ENCODE data around the gene SPHK1. TPM values are rescaled to one million over a fixed set of nuclear protein-coding genes. Genes with fewer than 3 reads are reported as not detected.
A peak's percentile ranks its signal among the peaks of the same experiment; 100 is the strongest.

SPHK1 gene
- polyA plus RNA-seq, 1 donor from 2014 or later, result not detected

DNA sequence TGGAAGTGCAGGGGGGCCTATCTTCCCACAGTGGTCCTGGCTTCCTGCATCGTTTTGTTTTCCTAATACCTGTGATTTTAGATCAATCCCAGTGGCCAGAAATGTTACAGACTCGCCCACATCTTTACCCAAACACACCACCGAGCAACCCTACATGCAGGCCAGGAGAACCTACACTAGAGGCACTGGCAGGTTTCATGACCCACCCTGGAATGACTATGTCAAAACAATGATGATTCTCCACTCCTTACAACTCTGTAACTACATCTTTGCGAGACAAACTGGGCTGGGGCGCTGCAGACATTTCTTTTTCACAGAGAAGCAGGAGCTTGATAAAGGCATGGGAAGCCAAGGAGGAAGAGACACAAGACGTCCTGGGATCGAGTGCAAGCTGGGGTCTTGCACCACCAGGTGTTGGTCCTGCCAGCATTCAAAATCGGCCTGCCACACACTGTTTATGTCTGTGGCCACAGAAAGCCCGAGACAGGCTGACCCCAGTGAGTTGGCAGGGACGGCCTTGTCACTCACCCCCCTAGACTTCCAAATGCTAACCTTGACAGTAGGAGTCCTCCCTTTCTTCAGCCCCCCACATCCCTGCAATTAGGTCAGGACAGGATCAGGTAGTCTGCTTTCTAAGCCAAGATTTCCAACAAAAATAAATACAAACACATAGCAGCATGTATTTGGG lies 36.1 kb downstream of the SPHK1 start:
- peaks cover 11% of the 10 kb centered on the region for H3K36me3 Mint-ChIP-seq
- H3K27ac Mint-ChIP-seq, result peak overlapping the region in 1 of 3 donors; percentile 6
- no peaks in the 10 kb centered on the region for H3K9me3 Mint-ChIP-seq
- H3K4me3 Mint-ChIP-seq, result peak overlapping the region in 3 of 4 donors; percentile 41 to 83 (median 81)
- peaks cover 29 to 37% (median 36%) of the 10 kb centered on the region in 3 donors for H3K4me1 Mint-ChIP-seq
- H3K27me3 Mint-ChIP-seq, result no peaks in the 10 kb centered on the region

DNA sequence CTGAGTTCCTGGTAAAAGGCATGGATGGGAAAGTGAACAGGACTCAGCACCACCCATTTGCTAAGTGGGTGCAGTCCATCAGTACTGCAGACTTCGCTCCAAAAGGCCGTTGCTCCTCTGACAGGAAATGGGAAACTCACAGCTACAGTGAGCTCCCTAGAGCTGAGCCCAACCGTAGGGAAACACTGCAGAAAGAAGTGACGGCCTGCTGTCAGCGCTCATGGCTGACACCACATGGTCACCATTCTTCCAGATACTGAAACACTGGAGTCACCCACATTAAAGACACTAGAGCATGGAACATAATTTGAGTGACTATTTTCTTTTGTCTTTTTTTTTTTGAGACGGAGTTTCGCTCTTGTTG lies 36.6 kb downstream of the SPHK1 start:
- peak overlapping the region in 1 of 3 donors; percentile 6 for H3K27ac Mint-ChIP-seq

DNA sequence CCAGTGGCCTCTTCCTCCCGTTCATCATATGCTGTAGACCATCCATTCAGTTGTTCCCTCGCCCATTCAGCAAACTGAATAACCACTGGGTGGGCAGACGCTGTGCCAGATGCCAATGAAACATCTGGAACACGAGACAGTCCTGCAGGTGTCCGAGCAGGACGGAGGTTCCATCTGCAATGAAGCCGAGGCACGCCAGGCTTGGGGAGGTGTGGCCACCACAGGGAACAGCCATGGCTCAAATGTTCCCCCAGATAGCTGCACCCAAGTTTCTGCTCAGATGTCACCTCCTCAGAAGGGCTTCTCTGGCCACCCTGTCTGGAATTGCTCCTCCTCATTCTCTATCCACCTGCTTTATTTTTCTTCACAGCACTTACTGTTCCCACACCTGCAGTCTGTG lies 38.0 kb downstream of the SPHK1 start:
- Mint-ChIP-seq H3K36me3 (peaks cover 8% of the 10 kb centered on the region), H3K27ac (peak overlapping the region in 2 of 3 donors; percentile 41 to 94), H3K4me3 (peak overlapping the region in 1 of 4 donors; percentile 90), H3K4me1 (peaks cover 42 to 51% (median 47%) of the 10 kb centered on the region in 3 donors), H3K27me3 (no peaks in the 10 kb centered on the region), H3K9me3 (no peaks in the 10 kb centered on the region)

More for the DNA sequence above, 36.6 kb downstream of the SPHK1 start:
- Mint-ChIP-seq H3K9me3 (no peaks in the 10 kb centered on the region), H3K4me1 (peaks cover 29 to 40% (median 40%) of the 10 kb centered on the region in 3 donors), H3K36me3 (peaks cover 11% of the 10 kb centered on the region), H3K27me3 (no peaks in the 10 kb centered on the region), H3K4me3 (no peak overlapping the region)

DNA sequence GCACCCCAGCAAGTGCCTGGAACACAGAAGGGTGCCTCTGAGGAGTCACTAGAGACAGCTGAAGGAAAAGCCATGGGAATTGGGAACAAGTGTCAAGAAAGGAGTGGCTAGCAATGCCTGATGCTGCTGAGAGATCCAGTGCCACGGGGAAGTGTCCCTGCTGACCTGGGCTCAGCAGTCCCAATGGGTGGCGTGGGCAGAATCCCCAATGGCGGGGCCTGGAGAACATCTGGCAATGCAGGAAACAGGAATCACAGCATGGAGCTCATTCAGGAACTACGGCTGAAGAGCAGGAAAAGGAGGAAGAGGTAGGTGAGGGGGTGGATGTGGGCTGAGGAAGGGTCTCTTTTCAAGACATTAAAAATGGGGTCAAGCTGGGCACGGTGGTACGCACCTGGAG lies 38.5 kb downstream of the SPHK1 start:
- Mint-ChIP-seq H3K27ac (peak overlapping the region; percentile 41 to 94 (median 93)), H3K4me3 (peak overlapping the region in 3 of 4 donors; percentile 73 to 90 (median 77)), H3K9me3 (no peaks in the 10 kb centered on the region), H3K36me3 (peaks cover 8% of the 10 kb centered on the region), H3K4me1 (peaks cover 43 to 51% (median 47%) of the 10 kb centered on the region in 3 donors), H3K27me3 (no peaks in the 10 kb centered on the region)

DNA sequence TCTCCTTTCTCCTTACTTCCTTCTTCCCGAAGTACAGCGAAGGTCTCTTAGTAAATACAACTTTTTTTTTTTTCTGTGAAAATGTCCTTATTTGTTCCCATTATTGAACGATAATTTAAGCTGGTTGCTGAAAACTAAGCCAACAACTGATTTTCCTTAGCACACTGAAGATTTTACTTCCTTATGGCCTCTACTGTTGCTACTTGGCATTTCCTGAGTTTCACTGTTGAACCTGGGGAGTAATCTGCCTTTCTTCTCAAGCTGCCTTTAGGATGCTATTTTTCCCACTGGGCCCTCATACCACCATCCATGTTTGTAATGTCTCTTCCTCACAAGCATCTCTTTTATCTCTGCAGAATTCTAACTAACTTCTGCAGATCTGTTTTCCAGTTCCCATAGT lies 42.4 kb downstream of the SPHK1 start:
- peaks cover 36 to 55% (median 40%) of the 10 kb centered on the region in 3 donors for H3K4me1 Mint-ChIP-seq
- no peaks in the 10 kb centered on the region for H3K9me3 Mint-ChIP-seq
- H3K27me3 Mint-ChIP-seq, result no peaks in the 10 kb centered on the region
- H3K4me3 Mint-ChIP-seq, result peak overlapping the region in 2 of 4 donors; percentile 21 to 86
- H3K27ac Mint-ChIP-seq, result peak overlapping the region; percentile 25 to 94 (median 64)
- H3K36me3 Mint-ChIP-seq, result peaks cover 5% of the 10 kb centered on the region

DNA sequence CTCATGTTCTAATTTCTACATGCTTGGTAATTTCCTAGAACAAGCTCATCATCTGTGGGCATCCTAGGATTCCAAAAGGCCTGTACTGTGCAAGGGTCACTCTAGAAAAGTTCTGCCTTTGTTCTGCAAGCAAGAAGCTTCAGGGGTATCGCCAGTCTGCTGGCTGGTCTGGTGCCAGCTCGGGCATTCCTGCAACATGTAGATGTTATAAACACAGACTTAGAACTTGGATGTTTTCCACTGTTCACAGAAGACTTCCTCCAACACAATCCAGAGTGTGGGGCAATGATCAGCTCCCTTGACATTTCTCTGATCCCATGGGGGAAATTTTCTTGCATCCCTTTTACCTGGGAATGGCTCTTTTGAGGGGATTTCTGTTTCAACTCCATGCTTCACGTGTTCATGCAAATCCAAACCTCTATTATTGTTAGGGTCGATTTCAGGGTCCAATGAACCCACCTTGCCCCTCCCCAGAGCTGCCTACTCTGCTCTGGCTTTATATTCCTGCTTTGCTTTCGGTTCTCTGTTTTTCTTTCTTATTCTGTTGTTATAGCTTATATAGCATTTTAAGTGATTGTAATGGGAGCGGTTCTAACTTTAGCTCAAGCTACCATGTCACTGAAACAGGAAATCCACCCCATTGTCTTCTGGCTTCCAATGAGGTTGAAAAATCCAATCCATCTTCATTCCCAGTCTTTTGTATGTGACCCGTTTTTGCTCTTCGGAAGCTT lies 43.3 kb downstream of the SPHK1 start:
- H3K4me1 Mint-ChIP-seq, result peaks cover 33 to 55% (median 45%) of the 10 kb centered on the region in 3 donors
- no peaks in the 10 kb centered on the region for H3K27me3 Mint-ChIP-seq

DNA sequence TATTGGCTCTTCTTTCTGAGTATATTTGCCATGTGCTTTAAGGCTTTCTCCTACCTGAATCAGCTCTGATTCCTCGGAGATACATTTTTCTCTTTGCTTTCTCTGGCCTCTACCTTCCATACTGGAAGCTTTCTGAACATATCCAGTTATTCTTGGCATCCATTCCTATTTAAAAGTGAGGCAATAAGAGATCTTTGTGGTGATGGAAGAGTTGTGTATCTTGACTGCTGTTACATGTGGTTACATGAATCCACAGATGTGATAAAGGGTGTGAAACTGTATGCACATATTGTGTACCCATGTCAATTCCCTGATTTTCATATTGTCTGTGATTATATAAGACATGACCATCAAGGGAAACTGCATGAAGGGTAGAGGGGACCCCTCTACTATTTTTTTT lies 44.1 kb downstream of the SPHK1 start:
- Mint-ChIP-seq H3K4me3 (peak overlapping the region in 3 of 4 donors; percentile 8 to 86 (median 21)), H3K9me3 (no peaks in the 10 kb centered on the region), H3K27ac (peak overlapping the region in 2 of 3 donors; percentile 64 to 94), H3K36me3 (no peaks in the 10 kb centered on the region), H3K27me3 (no peaks in the 10 kb centered on the region), H3K4me1 (peaks cover 28 to 58% (median 50%) of the 10 kb centered on the region in 3 donors)

More for the DNA sequence above, 43.3 kb downstream of the SPHK1 start:
- Mint-ChIP-seq H3K4me3 (peak overlapping the region; percentile 21 to 86 (median 32)), H3K27ac (peak overlapping the region; percentile 25 to 94 (median 64)), H3K36me3 (peaks cover 4% of the 10 kb centered on the region), H3K9me3 (no peaks in the 10 kb centered on the region)

DNA sequence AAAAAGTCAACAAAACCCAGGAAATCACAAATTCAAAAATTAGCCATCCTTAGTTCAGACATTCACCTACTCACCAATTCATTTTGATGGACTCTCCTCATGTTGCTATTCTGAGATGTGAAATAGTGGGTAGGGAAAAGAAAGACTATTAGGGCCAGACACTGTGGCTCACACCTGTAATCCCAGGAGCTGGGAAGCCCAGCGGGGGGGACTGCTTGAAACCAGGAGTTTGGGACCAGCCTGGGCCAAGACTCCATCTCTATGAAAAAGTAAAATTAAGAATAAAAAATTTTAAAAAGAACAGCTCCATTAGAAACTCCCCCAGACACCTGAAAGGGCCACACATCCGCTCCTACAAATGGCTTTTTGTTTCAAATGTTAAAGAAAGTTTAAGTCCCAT lies 47.1 kb downstream of the SPHK1 start:
- H3K4me3 Mint-ChIP-seq, result peak overlapping the region in 1 of 4 donors; percentile 21
- peaks cover 2% of the 10 kb centered on the region for H3K36me3 Mint-ChIP-seq
- H3K9me3 Mint-ChIP-seq, result no peaks in the 10 kb centered on the region
- peak overlapping the region in 1 of 3 donors; percentile 35 for H3K27ac Mint-ChIP-seq
- peaks cover 33 to 60% (median 51%) of the 10 kb centered on the region in 3 donors for H3K4me1 Mint-ChIP-seq
- no peaks in the 10 kb centered on the region for H3K27me3 Mint-ChIP-seq

DNA sequence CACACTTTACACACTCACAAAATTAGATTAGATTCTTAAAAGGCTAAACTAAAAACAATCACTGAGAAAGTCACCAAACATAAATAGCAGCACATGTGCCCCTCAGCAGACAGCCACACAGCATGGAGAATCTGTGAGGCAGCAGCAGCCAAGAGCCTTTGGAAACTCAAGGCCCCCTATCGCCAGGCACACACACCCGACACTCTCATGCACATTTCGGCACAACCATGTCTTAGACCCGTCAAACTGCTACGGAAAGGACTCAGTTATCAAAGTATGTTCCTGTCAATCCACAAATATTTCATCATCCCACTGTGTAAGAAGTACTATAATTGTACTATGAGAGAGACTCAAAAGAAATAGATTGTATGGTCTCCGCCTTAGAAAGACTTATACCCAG lies 47.6 kb downstream of the SPHK1 start:
- Mint-ChIP-seq H3K27ac (no peak overlapping the region), H3K27me3 (no peaks in the 10 kb centered on the region), H3K4me1 (peaks cover 29 to 59% (median 49%) of the 10 kb centered on the region in 3 donors), H3K36me3 (peaks cover 2% of the 10 kb centered on the region), H3K9me3 (no peaks in the 10 kb centered on the region), H3K4me3 (peak overlapping the region in 2 of 4 donors; percentile 21 to 52)

DNA sequence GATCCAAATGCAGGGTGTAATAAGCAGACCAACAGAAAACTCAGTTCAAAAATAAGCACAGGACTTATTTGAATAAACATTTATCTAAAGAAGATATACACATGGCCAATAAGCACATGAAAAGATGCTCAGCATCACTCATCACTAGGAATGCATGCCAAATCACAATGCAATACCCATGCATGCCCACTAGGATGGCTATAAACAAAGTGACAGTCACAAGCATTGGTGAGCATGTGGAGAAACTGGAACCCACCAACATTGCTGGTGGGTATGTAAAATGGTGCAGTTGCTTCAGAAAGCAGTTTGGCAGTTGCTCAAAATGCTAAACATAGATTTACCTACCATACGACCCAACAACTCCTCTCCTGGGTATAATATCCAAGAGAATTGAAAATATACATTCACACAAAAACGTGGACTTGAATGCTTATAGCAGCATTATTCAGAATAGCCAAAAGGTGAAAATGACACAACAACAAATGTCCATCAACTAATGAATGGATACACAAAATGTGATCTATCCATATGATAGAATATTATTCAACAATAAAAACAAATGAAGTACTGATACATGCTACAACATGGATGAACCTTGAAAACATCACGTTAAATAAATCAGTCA lies 48.4 kb downstream of the SPHK1 start:
- Mint-ChIP-seq H3K4me3 (no peak overlapping the region), H3K36me3 (peaks cover 2% of the 10 kb centered on the region), H3K9me3 (no peaks in the 10 kb centered on the region), H3K27me3 (no peaks in the 10 kb centered on the region), H3K4me1 (peaks cover 21 to 54% (median 41%) of the 10 kb centered on the region in 3 donors), H3K27ac (peak overlapping the region; percentile 55 to 72 (median 59))

DNA sequence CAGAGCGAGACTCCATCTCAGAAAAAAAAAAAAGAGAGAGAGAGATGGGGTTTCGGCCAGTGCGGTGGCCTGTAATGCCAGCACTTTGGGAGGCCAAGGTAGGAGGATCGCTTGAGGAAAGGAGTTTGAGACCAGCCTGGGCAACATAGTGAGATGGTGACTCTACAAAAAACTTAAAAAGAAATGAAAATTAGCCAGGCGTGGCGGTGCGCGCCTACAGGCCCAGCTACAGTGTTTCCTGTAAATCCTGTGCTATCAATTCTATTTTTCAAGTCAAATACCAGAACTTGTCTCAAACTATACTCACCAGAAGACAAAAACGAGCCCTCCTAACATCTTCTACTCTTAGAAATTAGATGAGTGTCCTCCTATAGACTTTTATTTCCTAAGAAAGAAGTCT lies 49.3 kb downstream of the SPHK1 start:
- peak overlapping the region in 2 of 3 donors; percentile 72 to 86 for H3K27ac Mint-ChIP-seq
- H3K4me1 Mint-ChIP-seq, result peaks cover 22 to 52% (median 37%) of the 10 kb centered on the region in 3 donors
- peak overlapping the region in 2 of 4 donors; percentile 24 to 79 for H3K4me3 Mint-ChIP-seq
- no peaks in the 10 kb centered on the region for H3K27me3 Mint-ChIP-seq
- peaks cover 2% of the 10 kb centered on the region for H3K36me3 Mint-ChIP-seq
- H3K9me3 Mint-ChIP-seq, result no peaks in the 10 kb centered on the region

DNA sequence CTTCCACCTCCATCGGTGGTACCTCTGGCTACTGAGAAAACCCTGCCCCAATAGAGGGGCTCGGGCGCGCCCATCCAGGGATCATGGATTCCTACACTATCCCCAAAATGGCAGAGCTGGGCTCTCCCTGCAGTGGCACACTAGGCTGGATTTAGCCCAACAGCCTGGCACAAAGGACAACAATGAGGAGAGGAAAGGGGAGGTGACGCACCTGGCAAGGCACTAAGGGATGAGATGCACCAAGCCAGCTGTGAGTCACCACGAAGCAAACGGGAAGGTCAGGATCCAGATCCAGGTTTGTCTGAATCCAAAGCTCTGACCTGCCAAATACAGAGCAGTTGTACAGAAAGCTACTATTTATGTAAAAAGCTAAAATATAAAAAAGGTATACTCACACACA lies 50.5 kb downstream of the SPHK1 start:
- H3K9me3 Mint-ChIP-seq, result no peaks in the 10 kb centered on the region
- peaks cover 26 to 55% (median 42%) of the 10 kb centered on the region in 3 donors for H3K4me1 Mint-ChIP-seq
- H3K36me3 Mint-ChIP-seq, result peaks cover 6% of the 10 kb centered on the region
- no peak overlapping the region for H3K4me3 Mint-ChIP-seq
- H3K27ac Mint-ChIP-seq, result no peak overlapping the region
- no peaks in the 10 kb centered on the region for H3K27me3 Mint-ChIP-seq

DNA sequence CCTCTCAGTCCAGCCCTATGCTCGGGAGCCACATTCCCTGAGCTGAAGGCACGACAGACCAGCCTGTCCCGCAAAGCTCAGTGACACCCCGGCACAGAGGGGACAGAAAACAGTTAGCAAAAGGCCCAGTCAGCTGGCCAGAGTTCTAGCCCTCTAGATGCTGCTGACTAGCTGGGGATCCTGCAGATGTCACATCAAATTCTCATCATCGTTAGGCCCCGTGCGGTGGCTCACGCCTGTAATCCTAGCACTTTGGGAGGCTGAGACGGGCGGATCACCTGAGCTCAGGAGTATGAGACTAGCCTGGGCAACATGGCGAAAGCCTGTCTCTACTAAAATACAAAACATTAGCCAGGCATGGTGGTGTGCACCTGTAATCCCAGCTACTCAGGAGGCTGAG lies 51.3 kb downstream of the SPHK1 start:
- Mint-ChIP-seq H3K36me3 (peaks cover 6% of the 10 kb centered on the region), H3K9me3 (no peaks in the 10 kb centered on the region), H3K4me1 (peaks cover 25 to 49% (median 39%) of the 10 kb centered on the region in 3 donors), H3K27me3 (no peaks in the 10 kb centered on the region), H3K4me3 (no peak overlapping the region), H3K27ac (no peak overlapping the region)

Measured in IgD-negative memory B cell (primary cell).